ENCODE measurements around the gene PARD3.

PARD3 gene

DNA sequence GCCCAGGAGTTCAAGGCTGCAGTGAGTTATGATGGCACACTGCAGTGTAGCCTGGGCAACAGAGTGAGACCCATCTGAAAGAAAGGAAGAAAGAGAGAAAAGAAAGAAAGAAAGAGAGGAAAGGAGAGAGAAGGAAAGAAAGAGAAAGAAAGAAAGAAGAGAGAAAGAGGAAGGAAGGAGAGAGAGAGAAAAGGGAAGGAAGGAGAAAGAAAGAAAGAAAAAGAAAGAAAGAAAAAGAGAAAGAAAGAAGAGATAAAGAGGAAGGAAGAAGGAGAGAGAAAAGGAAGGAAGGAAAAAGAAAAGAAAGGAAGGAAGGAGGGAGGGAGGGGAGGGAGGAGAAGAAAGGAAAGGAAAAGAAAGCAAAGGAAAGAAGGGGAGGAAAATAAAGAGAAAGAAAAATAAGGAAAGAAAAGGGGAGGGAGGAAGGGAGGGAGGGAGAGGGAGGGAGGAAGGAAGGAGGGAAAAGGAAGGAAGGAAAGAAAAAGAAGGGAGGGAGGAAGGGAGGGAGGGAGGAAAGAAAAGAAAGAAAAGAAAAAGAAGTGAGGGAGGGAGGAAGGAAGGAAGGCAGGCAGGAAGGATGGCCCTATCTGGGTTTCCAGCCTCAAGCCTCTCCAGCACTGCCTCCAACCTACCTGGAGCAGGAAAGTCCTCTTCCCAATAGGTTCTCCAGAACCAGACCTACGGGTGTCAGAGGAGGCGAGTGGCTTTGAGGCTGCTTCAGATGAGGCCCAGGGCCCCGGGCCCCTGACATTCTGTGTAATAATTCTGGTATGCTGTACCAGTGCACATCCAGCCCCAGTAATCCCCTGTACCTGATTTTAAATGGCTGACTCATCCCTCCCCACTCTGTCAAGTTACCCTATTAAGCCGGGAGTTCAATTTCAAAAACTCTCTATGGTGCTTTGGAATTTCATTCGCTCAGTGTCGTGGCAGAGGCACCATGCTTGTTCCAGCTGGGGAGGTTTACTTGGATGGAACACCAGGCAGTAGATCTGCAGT is 6.8 kb upstream of the PARD3 start:
- DNase-seq: no peak

DNA sequence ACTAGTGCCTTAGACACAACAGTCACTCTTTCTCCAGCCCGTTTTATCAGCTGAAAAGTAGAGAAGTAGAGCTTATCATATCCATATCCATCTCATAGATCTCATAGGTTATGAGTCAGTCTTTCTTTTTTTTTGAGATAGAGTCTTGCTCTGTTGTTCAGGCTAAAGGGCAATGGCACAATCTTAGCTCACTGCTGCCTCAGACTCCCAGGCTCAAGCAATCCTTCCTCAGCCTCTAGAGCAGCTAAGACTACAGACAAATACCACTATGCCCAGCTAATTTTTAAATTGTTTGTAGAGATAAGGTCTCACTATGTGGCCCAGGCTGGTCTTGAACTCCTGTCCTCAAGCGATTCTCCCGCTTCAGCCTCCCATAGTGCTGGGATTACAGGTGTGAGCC is 2.5 kb upstream of the PARD3 start:
- no peak for DNase-seq

DNA sequence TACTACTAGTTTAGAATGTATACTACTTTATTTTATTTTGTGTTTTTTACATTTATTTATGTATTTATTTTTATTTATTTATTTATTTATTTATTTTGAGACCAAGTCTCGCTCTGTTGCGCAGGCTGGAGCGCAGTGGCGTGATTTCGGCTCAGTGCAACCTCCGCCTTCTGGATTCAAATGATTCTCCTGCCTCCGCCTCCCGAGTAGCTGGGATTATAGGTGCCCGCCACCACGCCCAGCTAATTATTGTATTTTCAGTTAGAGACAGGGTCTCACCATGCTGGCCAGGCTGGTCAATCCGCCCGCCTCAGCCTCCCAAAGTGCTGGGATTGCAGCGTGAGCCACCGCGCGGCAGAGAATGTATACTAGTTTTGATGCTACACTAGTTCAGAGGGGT is 2.0 kb upstream of the PARD3 start:
- DNase-seq: no peak

DNA sequence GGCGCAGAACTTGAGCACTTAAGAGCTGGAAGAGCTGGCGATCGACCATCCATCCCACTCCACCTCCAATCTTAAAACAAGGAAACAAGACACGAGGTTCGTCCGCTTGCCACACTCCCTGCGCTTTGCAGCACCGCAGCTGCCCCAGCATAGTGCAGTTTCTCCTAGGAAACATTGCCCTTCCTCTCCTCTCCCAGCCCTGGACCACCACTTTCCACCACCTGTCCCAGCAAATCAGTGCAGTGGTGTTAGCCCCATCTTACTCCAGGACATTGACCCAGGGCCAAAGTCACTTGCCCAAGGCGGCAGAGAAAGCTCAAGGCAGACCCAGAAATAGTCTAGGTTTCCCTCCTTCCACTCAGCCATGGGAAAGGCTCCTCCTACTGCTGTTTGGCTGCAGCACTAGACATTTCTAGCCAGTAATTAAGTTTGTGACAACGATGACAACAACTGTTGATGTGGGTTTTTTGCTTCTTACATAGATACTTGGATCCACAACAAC is 1.5 kb upstream of the PARD3 start:
- DNase-seq: no peak

DNA sequence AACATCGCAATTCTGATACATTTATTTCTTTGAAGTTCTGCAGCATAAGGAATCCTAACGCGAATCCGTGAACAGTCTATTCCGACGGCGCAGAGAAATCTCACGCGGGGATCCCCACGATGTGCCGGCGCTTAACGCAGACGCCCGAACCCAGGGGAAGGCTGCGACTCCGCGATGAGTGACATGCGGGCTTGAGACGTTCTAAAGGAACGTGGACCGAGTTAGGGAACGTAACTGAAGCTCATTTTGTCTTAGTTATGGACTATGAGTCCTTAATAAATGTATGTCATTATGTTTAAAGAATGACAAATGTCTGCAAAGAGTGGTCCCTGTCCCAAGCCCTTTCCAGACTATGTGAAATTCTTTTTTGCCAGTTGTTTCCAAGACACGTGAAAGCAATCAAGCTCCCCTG is 995 bp upstream of the PARD3 start:
- no peak for DNase-seq

DNA sequence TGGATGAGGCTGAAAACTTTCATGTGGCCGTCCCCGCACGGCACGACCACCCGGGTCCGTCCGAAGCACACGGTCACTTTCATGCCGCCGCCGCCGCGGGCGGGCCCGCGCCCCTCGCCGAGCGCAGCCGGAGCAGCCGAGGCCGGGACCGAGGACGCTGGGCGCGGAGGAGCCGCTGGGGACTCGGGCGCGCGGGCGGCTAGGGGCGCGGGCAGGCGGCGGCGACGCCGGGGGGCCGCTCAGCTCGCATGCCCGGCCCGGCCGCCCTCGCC is 247 bp downstream of the PARD3 start:
- no peak for DNase-seq

DNA sequence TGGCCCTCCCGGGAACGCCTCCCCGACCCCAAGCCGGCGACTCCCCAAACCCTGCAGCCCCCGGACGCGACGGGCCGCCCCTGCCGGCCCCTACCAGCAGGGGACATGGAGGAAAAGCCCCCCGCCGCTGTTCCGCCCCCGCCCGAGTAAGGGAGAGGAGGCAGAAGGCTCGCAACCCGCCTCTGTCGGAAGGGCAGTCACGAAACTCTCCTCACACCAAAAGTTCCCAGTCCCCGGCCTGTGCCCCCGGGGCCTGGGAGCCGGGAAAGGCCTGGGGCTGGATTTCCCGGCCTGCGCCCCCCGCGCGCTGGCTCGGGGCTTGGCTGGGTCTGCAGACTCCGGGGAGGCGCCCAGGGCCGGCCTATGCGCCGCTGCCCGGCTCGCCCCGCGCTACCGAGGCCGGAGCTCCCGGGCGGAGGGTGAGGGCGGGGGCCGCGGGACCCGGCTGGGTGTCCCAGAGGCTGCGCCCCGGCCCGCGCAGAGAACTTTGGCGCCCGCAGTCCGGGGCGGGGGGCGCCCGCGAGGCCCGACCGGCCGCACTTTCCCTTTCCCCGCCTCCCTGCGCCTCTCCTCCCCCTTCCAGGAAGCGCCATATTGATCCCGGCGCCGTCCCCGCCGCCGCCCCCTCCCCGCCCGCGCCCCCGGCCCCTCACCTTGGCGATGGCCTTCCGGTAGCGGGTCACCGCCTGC is 728 bp downstream of the PARD3 start:
- DNase-seq: no peak

DNA sequence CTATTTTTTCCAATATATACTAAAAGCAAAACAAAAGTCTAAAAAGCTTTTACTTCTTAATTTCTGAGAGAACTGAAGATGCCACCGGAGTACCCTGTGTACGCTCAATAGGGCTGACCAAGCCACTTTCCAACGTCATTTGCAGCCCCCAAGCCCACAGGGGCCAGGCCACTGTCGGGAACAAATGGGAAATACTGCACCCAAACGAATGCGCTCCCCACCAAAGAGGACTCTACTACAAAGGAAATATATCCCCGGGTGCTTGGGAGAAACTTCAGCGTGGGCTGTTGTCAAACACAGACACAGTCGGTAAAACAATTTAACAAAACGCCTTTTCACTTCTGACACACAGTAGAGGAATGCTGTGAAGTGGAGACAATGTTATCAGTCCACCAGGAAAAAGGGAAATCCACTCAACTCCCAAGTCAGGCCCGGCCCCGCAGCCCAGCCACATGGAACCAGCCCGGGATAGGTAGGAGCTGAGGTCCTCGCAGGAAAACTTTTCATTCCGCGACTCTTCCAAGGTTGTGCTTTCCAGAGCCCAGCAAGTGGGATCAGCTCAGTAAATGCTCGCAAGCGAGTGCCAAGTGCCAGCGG is 1.4 kb downstream of the PARD3 start:
- DNase-seq: no peak

DNA sequence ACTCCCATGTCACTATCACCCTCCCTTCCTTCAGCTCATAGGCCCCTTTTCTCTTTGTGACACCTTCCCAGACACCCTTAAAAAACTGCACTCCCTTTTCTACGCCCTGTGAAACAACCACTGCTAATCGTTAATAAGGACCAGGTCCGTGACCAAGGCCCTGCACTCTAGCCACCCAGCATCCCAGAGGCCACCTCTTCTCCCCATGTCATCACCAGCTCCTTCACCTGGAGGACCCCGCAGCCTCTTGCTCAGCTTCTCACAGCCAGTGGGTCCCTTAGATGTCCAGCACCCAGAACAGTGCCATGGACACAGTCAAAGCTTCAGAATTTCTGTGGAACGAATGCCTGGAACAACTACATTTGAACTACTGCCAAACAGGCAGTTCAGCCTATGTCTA is 2.3 kb downstream of the PARD3 start:
- DNase-seq: no peak

DNA sequence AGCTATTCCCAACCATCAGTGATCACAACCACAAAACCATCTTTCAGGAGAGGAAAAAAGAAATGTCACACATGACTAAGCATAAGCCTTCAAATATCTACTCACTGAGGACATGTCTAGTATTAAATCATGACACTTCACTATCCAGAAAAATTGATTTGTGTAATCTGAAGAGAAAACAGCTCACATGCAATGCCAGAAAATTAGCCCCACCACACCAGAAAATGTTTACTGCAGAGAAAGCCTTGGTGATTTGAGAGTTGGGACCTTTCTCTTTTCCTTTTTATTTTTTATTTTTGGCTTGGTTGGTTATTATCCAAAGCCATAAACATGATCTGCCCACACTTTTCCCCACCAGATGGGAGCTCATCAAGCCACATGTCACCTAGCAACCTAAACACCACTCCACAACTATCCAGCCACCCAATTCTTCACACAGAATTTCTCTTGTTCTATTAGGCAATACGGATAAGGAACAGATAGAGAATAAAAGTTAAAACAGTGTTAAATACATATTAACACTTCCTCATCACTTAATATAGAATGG is 3.1 kb downstream of the PARD3 start:
- no peak for DNase-seq

DNA sequence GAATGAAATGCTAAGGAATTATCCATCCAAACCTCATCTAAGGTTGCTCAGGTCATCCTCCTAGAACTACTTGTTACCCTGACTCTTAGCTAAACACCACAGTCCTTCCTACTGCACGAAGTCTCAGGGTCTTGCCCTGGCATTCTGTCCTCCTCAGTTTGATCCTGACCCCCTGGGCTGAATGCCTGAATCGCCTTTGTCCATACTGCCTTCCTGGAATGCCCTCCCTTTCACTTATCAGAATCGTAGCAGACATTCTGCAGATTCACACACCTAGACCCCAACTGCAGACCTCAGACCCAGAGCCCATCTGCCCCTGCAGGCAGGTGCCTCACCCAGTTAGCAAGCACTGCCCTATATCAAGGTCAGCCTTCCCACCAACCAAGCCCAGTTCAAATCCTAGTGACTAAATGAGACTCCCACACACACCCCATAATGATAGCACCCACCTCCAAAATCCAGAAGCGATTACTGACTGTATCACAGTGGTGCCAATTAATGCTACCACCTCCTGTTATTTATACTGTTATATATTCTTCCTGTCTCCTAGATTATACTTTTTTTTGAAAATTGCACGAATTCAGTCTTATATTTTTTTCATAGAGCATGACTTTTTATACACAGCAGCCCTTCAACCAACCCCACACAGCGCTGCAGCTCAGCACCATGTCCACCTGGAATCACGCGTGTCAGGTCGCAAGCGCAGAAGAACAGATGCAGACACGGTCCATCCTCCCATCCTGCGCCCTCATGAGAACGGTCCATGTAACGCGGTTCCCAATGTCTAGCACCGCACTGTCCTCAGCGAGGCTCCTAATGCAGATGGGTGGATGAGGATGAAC is 3.7 kb downstream of the PARD3 start:
- DNase-seq: no peak

DNA sequence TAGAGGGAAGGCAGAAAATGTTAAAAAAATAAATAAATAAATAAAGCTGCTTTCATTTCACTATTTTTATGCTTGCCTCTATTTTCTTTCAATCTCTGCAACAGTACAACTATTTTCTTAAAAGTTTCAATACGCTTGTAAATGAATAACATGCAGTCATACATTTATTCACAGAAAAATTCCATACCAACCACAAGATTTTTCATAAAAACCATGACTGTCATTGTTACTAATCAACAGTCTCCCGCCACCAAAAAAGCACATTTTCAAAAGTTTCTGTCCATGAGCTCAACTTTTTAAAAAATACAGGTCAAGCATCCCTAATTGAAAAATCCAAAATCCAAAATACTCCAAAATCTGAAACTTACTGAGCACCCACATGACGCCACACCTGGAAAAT is 5.3 kb downstream of the PARD3 start:
- no peak for DNase-seq

DNA sequence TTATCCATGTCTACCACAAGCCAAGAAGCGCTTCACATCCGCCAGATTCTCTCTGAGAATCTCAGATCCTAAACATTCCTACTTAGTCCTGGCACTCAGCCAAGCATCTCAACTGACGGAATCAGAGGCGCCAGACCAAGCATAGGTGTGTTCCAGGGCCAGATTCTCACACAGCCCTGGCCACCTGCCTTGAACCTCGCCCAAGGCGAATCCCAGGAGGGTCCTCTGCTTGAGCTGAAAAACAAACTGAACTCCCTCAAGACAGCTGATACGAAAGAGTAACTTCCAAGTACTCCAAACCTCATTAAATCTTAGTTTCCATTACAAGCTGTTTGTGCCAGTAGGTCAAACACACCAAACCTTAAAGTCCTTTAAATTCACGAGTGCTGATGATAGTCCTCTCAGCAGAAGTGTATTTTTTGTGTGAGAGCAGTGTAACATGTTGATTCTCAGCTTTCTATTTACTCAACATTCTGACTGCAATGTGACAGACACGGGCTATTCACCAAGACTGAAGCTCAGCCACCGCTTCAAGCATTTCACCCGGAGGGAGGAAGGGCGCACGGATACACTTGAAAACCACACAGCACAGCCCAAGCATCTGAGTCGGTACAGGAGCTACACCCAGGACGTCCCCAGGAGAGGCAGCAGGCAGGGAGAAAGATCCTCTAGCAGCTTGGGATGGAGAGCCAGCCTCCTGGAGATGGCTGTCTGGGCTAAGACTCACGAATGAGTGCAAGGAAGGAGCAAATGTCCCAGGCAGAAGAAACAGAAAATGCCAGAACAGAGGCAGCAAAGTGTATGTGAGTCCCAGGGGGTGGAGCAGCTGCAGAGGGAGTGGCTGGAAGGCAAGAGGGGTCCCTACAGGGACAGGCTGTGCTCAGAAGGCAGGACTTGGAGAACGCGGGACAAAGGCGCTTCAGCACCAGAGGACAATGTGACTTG is 6.0 kb downstream of the PARD3 start:
- no peak for DNase-seq

DNA sequence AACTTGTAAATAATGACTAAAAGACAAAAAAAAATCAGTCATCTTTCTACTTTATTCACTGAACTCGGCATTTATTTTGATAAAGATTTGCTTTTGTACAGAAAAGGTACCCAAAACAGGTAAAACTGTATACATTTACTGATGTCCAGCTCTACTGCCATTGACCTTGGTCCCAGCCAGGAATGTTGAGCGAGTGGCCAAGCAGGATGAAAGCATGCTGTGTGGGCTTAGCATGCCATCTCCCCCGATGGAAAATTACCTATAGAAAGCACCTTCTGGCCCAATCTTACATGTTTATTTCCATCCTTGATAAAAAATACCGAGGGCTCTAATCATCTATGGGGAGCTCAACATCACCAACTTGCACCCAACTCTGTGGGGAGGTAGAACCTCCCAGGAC is 6.8 kb downstream of the PARD3 start:
- no peak for DNase-seq

DNA sequence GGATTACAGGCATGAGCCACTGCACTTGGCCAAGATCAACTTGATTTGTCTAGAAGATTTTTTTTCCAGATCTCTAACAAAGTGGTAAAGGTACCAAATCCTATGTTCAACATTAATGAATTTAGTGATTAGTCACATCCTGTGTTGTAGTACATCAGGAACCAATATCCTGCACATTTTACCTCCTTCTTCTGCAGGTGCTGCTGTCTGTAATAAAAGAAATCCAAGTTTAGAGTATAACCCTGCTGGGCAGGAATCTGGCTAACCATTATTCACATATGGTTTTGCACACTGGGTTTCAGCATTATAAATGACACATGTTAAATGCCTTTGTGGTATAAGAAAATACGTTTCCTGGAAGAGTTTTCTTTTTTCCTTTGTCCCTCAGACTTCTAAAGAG is 10.8 kb downstream of the PARD3 start:
- DNase-seq: no peak

DNA sequence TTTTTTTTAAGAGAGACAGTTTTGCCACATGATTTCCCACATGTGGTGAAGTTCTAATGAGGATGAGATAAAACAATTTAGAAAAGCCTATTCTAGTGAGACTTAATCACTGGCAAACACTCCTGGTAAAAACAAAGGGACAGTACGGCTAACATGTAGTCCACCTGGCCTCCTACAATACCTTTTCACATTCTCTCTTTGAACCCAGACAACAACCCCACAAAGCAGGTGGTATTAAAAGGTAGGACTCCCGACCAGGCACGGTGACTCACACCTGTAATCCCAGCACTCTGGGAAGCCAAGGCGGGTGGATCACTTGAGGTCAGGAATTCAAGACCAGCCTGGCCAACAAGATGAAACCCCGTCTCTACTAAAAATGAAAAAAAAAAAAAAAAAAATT is 12.4 kb downstream of the PARD3 start:
- no peak for DNase-seq

DNA sequence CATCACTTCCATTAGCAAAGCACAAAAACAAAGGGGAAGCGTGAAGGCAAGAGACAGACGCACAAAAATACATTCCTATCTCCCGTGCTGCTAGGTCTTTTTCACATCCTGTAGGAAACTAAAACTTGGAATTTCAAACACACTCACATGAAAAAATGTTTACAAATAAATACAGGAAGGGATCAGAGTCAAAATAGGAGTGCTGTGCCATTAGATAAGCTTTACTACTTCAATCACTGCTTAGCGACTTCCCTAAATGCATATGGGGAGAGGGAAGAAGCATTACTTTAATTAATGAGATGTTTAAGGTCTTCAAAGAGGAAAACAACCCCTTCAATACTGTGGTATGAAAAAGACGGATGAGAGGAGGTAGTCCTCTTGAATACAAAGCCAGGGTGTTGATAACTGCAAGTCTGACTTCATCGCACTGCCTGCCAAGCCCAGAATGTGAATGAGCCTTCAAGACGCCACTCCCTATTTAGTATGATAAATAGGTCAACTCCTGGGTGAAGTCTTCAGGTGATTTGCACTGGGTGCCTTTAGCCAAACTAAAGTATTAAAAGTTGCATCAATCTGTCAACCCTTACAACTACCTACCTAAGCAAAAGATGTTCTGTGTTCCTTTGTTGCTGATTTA is 13.9 kb downstream of the PARD3 start:
- no peak for DNase-seq

DNA sequence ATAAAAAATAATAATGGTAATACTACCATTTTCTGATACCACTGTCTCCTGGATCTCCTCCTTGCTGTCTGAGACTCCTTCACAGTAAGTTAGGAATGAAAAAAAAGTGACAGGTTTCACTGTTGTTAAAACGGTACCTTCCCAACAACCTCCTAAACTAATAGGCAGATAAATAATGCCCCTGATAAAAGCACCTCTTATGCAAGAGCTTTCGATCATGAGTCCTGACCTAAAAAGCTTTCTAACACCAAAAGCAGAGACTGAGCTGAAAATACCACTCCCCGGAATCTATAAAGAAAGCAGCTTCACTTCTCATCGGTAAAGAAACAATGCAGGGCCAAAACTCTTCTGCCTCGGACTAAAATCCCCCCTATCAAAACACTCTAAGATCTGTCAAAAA is 14.5 kb downstream of the PARD3 start:
- no peak for DNase-seq

DNA sequence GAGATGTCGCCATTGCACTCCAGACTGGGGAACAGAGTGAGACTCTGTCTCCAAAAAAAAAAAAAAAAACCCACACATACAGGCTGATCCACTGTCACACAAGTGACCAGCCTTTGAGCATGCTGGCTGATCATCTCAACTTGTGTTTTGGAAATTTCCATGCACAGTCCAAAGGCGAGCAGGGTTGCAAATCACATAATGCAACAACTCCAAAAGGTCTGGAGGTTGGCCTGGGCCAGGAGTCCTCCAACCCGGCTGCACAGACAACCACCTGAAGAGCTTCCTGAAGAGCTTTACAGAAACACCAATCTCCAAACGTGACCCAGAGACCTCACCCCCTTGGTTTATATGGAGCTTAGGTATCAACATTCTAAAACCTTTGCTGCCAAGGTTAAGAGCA is 16.4 kb downstream of the PARD3 start:
- DNase-seq: no peak

DNA sequence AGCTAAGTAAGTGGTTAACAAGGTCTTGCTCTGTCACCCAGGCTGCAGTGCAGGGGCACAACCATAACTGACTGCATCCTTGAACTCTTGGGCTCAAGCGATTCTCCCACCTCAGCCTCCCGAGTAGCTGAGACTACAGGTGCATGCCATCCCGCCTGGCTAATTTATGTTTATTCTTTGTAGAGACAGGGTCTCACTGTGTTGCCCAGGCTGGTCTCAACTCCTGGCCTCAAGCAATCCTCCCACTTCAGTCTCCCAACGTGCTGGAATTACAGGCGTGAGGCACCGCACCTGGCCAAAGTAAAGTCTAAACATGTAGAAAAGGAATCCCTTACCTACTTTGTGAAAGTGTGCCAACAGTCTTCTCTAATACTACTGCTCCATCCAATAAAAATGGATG is 17.9 kb downstream of the PARD3 start:
- DNase-seq: no peak

DNA sequence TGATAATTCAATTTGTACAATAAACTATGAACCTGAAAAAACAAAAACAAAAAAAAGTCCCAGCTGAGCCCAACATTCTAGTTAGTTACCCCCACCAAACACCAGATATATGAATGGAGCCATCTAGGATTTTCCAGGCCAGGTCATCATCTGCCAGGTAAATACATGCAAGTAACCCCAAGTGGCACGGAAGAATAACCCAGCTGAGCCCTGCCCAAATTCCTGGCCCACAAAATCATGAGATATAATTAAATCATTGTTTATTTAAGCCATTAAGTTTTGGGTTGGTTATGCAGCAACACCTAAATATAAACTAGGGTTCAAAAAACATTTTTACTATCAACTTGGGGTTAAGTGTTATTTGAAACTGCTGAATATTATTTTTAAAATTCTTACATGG is 19.0 kb downstream of the PARD3 start:
- no peak for DNase-seq

All from activated CD4-positive, alpha-beta T cell treated with anti-CD3 and anti-CD28 coated beads, Interleukin-2, amount 50 U/mL, for 4 hours (primary cell).